ENCODE results near the gene CYTL1.

The CYTL1 gene

DNA sequence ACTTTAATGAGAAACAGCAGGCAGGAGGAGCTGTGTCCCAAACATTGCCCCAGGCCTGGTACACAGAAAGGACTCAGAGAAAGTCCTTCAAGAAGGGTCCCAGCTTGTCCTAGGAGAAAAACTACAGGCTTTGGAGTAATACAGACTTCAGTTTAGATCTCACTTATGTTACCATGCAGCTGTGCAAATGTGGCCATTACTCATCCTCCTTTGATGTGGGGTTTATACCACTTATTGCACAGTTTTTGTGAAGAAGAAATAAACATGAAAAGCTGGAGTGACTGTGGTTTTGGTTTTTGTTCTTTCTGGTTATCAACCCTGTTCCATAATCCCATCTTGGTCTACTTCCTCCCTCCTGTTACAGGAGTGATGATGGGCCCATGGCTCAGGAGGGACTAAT is 8.1 kb upstream of the CYTL1 start:
- DNase-seq (ENCODE audit: low read depth), result no peak
- TF ChIP-seq, protein P1, sequence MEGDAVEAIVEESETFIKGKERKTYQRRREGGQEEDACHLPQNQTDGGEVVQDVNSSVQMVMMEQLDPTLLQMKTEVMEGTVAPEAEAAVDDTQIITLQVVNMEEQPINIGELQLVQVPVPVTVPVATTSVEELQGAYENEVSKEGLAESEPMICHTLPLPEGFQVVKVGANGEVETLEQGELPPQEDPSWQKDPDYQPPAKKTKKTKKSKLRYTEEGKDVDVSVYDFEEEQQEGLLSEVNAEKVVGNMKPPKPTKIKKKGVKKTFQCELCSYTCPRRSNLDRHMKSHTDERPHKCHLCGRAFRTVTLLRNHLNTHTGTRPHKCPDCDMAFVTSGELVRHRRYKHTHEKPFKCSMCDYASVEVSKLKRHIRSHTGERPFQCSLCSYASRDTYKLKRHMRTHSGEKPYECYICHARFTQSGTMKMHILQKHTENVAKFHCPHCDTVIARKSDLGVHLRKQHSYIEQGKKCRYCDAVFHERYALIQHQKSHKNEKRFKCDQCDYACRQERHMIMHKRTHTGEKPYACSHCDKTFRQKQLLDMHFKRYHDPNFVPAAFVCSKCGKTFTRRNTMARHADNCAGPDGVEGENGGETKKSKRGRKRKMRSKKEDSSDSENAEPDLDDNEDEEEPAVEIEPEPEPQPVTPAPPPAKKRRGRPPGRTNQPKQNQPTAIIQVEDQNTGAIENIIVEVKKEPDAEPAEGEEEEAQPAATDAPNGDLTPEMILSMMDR (IDR thresholded peaks at IDR 0.05; ENCODE audit: low read length, missing control alignments), result no peak
- H3K4me3 ChIP-seq (replicated peaks; ENCODE audit: low read depth, low read length), result no peak overlapping the region

DNA sequence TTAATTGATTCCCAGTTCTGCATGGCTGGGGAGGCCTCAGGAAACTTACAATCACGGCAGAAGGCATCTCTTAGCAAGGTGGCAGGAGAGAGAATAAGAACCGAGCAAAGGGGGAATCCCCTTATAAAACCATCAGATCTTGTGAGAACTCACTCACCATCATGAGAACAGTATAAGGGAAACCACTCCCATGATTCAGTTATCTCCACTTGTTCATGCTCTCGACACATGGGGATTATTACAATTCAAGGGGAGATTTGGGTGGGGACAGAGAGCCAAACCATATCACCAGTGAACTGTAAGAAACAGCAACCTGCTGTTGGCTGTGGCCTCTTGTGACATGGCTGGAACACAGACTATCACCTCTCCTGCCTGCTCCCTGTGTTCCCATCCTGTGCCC is 7.1 kb upstream of the CYTL1 start:
- H3K4me3 ChIP-seq (replicated peaks; ENCODE audit: low read depth, low read length), result no peak overlapping the region
- TF ChIP-seq, protein P1 (IDR thresholded peaks at IDR 0.05; ENCODE audit: low read length, missing control alignments), result no peak
- DNase-seq (ENCODE audit: low read depth), result no peak

GRCh38 chr4:5024673-5025072 is 5.4 kb upstream of the CYTL1 start:
- peak; percentile 20 for DNase-seq (ENCODE audit: low read depth)
- TF ChIP-seq, protein P1 (IDR thresholded peaks at IDR 0.05; ENCODE audit: low read length, missing control alignments), result no peak

DNA sequence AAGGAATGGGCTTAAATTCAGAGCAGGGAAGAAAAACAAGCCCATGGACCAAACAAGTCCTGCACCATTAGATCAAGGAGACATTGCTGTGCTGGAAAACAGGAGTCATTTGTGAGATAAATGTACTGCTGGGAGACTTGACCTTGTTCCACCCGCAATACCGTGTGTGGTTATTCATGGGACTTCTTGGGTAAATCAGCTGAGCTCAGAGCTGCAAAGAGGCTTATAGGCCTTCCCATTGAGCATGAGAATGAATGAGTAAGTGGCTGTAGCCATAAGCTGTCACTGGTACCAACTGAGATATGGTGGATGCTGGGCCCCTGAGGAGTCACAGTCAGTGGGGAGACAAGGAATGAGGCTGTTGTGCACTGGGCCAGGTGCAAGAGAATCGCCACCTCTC is 2.3 kb upstream of the CYTL1 start:
- TF ChIP-seq, protein P1 (IDR thresholded peaks at IDR 0.05; ENCODE audit: low read length, missing control alignments), result no peak
- DNase-seq (ENCODE audit: low read depth), result no peak
- H3K4me3 ChIP-seq (replicated peaks; ENCODE audit: low read depth, low read length), result no peak overlapping the region

More at GRCh38 chr4:5024673-5025072, 5.4 kb upstream of the CYTL1 start:
- H3K4me3 ChIP-seq (replicated peaks; ENCODE audit: low read depth, low read length), result no peak overlapping the region

- H3K4me3 ChIP-seq (replicated peaks; ENCODE audit: low read depth, low read length), result no peak overlapping the region
- TF ChIP-seq, protein P1 (IDR thresholded peaks at IDR 0.05; ENCODE audit: low read length, missing control alignments), result no peak
- no peak for DNase-seq (ENCODE audit: low read depth)
Measured at GRCh38 chr4:5020341-5020740, 1.1 kb upstream of the CYTL1 start.

- TF ChIP-seq, protein P1 (IDR thresholded peaks at IDR 0.05; ENCODE audit: low read length, missing control alignments), result no peak
- DNase-seq (ENCODE audit: low read depth), result no peak
- no peak overlapping the region for H3K4me3 ChIP-seq (replicated peaks; ENCODE audit: low read depth, low read length)
Measured at GRCh38 chr4:5019796-5020195, 538 bp upstream of the CYTL1 start.

- H3K4me3 ChIP-seq (replicated peaks; ENCODE audit: low read depth, low read length), result no peak overlapping the region
- no peak for DNase-seq (ENCODE audit: low read depth)
- TF ChIP-seq, protein P1 (IDR thresholded peaks at IDR 0.05; ENCODE audit: low read length, missing control alignments), result no peak
Measured at GRCh38 chr4:5018603-5019002, 655 bp downstream of the CYTL1 start.
